HepG2 (cell line): ENCODE results near the gene TPD52L2. TPM values are rescaled to one million over a fixed set of nuclear protein-coding genes. Genes with fewer than 3 reads are reported as not detected.

Experiments used
- KMT2B ChIP-seq: IDR thresholded peaks from 2 replicates; pipeline ENCODE4 v1.6.1; 2016; ENCODE audit warnings: missing genetic modification reagents, missing compliant biosample characterization
- TBP ChIP-seq: sonication (generic); formaldehyde crosslinking; IDR thresholded peaks from 2 replicates; pipeline ENCODE4 v1.5.0; 2020; ENCODE audit warnings: missing genetic modification reagents
- ZNF3 ChIP-seq: IDR thresholded peaks from 2 replicates; pipeline ENCODE4 v1.7.0; 2017; ENCODE audit warnings: inconsistent platforms
- ZNF737 ChIP-seq: sonication (generic); formaldehyde crosslinking; IDR thresholded peaks from 2 replicates; pipeline ENCODE4 v1.5.0; 2020; ENCODE audit warnings: missing genetic modification reagents, mild to moderate bottlenecking, borderline replicate concordance
- ZNF766 ChIP-seq: sonication (generic); formaldehyde crosslinking; IDR thresholded peaks from 2 replicates; pipeline ENCODE4 v1.5.0; 2020; ENCODE audit warnings: missing genetic modification reagents, borderline replicate concordance
- polyA plus RNA-seq, 8 experiments: library from polyadenylated mRNA; depleted of rRNA in 3 of 8; stranded (reverse) in 7 of 8; unstranded in 1 of 8; fragments of >200 nt; fragmentation: Illumina TruSeq in 4 of 8; extraction: Trizol in 4 of 8; gene quantifications; 2 replicates each; pipeline versions ENCODE4 v1.2.1 to v1.2.3, GENCODE V29; 2011 to 2016; ENCODE audit warnings: low read depth in 4 of 8, missing spikeins in 1 of 8, mixed read lengths in 1 of 8; ENCODE audit not compliant: insufficient read depth in 1 of 8
- total RNA-seq, 5 experiments: library from RNA; depleted of rRNA; stranded (reverse); fragments of >200 nt; fragmentation: Illumina TruSeq; extraction: Trizol; gene quantifications; 2 replicates each; pipeline ENCODE4 v1.2.3, GENCODE V29; 2016; ENCODE audit warnings: low read depth in 1 of 5
- TF ChIP-seq, protein P1 (sequence below): sonication (generic); formaldehyde crosslinking; IDR thresholded peaks from 2 replicates; pipeline ENCODE4 v1.4.0; 2020; ENCODE audit warnings: low read depth, missing genetic modification reagents
- TF ChIP-seq, protein P2 (sequence below): sonication (generic); formaldehyde crosslinking; IDR thresholded peaks from 2 replicates; pipeline ENCODE4 v1.4.0; 2020; ENCODE audit warnings: missing genetic modification reagents
- TF ChIP-seq, protein P3 (sequence below): IDR thresholded peaks from 2 replicates; pipeline ENCODE4 v1.6.1; 2016
- TF ChIP-seq, protein P4 (sequence below): sonication (generic); formaldehyde crosslinking; IDR thresholded peaks from 2 replicates; pipeline ENCODE4 v1.4.0; 2020; ENCODE audit warnings: mild to moderate bottlenecking, missing genetic modification reagents

The TPD52L2 gene
- total and polyA plus RNA-seq, 2 of the 13 experiments (the other 11 are each of a cell fraction or from before 2014, with no cell fraction given) = 156 to 184 TPM

DNA sequence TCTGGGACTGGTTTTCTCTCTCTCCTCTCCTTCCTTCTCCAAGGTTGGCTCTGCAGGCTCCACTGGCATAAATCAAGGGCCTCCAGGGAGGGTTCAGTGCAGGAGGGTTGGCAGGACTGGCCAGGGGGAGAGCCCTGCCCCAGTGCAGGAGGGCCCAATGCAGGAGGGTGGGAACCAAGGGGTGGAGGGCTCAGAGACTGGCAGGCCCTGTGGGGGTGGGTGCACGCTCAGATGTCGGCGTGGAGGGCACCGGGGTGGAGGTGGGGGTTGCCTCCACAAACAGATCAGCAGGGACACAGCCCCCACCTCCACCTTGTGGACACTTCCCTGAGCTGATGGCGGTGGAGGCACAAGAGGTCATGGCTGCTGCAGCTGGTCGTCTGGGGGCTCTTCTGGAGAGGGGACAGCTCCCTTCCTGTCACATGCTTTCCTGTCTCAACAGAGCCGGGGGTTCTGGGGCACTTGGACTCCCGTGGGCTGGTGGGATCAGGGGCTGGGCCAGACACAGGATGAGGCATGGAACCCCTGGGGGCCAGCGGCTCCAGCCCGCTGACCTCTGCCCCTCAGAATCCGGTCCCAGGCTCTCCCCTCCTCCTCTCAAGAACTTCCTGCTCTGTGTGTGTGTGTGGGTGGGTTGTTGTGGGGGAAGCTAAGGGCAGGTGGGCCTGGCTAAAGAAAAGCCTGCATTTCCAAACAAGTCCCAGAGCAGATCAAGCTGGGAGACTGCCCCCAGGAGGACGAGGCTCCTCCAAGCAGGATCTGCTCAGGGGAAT is 6.5 kb upstream of the TPD52L2 start (continued):
- TF ChIP-seq ZNF737 (CRISPR knock-in tag) (peak; percentile 74; the same call in 1 of the 2 replicates), KMT2B (no peak; the same call in none of the 2 replicates), TBP (no peak), ZNF3 (no peak), ZNF766 (no peak)
- TF ChIP-seq, protein P1, sequence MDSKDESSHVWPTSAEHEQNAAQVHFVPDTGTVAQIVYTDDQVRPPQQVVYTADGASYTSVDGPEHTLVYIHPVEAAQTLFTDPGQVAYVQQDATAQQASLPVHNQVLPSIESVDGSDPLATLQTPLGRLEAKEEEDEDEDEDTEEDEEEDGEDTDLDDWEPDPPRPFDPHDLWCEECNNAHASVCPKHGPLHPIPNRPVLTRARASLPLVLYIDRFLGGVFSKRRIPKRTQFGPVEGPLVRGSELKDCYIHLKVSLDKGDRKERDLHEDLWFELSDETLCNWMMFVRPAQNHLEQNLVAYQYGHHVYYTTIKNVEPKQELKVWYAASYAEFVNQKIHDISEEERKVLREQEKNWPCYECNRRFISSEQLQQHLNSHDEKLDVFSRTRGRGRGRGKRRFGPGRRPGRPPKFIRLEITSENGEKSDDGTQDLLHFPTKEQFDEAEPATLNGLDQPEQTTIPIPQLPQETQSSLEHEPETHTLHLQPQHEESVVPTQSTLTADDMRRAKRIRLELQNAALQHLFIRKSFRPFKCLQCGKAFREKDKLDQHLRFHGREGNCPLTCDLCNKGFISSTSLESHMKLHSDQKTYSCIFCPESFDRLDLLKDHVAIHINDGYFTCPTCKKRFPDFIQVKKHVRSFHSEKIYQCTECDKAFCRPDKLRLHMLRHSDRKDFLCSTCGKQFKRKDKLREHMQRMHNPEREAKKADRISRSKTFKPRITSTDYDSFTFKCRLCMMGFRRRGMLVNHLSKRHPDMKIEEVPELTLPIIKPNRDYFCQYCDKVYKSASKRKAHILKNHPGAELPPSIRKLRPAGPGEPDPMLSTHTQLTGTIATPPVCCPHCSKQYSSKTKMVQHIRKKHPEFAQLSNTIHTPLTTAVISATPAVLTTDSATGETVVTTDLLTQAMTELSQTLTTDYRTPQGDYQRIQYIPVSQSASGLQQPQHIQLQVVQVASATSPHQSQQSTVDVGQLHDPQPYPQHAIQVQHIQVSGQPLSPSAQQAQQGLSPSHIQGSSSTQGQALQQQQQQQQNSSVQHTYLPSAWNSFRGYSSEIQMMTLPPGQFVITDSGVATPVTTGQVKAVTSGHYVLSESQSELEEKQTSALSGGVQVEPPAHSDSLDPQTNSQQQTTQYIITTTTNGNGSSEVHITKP (CRISPR knock-in tag) = peak; percentile 51
- TF ChIP-seq, protein P2, sequence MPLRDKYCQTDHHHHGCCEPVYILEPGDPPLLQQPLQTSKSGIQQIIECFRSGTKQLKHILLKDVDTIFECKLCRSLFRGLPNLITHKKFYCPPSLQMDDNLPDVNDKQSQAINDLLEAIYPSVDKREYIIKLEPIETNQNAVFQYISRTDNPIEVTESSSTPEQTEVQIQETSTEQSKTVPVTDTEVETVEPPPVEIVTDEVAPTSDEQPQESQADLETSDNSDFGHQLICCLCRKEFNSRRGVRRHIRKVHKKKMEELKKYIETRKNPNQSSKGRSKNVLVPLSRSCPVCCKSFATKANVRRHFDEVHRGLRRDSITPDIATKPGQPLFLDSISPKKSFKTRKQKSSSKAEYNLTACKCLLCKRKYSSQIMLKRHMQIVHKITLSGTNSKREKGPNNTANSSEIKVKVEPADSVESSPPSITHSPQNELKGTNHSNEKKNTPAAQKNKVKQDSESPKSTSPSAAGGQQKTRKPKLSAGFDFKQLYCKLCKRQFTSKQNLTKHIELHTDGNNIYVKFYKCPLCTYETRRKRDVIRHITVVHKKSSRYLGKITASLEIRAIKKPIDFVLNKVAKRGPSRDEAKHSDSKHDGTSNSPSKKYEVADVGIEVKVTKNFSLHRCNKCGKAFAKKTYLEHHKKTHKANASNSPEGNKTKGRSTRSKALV = peak; percentile 70
- TF ChIP-seq, protein P3, sequence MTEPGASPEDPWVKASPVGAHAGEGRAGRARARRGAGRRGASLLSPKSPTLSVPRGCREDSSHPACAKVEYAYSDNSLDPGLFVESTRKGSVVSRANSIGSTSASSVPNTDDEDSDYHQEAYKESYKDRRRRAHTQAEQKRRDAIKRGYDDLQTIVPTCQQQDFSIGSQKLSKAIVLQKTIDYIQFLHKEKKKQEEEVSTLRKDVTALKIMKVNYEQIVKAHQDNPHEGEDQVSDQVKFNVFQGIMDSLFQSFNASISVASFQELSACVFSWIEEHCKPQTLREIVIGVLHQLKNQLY (CRISPR knock-in tag) = peak; percentile 78; the same call in 1 of the 2 replicates
- TF ChIP-seq, protein P4, sequence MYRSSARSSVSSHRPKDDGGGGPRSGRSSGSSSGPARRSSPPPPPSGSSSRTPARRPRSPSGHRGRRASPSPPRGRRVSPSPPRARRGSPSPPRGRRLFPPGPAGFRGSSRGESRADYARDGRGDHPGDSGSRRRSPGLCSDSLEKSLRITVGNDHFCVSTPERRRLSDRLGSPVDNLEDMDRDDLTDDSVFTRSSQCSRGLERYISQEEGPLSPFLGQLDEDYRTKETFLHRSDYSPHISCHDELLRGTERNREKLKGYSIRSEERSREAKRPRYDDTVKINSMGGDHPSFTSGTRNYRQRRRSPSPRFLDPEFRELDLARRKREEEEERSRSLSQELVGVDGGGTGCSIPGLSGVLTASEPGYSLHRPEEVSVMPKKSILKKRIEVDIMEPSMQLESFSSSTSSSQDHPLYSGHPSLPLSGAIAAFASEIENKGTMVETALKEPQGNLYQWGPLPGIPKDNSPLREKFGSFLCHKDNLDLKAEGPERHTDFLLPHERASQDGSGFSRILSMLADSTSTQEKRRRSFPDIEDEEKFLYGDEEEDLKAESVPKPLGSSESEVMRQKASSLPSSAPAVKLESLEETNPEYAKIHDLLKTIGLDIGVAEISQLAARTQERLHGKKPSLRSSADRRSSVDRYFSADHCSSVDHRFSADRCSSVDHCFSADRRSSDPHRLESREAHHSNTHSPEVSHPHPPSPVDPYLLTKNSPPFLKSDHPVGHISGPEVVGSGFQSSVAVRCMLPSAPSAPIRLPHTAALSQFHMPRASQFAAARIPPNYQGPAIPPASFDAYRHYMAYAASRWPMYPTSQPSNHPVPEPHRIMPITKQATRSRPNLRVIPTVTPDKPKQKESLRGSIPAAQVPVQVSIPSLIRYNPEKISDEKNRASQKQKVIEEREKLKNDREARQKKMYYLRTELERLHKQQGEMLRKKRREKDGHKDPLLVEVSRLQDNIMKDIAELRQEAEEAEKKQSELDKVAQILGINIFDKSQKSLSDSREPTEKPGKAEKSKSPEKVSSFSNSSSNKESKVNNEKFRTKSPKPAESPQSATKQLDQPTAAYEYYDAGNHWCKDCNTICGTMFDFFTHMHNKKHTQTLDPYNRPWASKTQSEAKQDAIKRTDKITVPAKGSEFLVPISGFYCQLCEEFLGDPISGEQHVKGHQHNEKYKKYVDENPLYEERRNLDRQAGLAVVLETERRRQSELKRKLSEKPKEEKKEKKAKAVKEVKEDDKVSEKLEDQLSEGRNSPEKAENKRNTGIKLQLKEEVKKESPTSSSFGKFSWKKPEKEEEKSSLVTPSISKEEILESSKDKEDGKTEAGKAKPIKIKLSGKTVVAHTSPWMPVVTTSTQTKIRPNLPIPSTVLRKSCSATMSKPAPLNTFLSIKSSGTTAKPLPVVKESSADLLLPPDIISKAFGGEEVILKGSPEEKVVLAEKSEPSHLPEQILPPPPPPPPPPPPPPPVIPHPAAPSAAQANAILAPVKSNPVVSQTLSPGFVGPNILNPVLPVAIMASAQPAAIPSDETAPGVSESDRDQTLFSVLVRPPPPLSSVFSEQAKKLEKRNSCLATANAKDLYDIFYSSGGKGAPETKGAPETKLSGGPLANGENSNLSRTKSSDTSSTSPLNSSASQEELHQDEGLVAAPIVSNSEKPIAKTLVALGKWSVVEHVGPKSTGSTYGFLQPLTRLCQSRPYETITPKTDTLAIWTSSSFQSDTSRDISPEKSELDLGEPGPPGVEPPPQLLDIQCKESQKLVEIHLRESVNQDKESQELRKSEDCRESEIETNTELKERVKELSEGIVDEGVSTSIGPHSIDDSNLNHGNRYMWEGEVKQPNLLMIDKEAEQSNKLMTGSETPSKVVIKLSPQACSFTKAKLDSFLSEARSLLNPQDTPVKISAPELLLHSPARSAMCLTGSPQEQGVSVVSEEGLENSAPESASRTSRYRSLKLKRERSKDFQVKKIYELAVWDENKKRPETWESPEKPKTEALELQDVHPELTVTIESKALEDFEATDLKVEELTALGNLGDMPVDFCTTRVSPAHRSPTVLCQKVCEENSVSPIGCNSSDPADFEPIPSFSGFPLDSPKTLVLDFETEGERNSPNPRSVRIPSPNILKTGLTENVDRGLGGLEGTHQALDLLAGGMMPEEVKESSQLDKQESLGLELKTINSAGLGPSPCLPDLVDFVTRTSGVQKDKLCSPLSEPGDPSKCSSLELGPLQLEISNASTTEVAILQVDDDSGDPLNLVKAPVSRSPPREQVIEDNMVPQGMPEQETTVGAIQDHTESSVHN = no peak
